Inflammatory macrophage treated with lipopolysaccharide for 4 hours (primary cell): ENCODE measurements around the gene IP6K3.

Experiments
- DNase-seq: peaks from one replicate; pipeline ENCODE4 v3.0.0-alpha.2; 2020

The IP6K3 gene

GRCh38 chr6:33738879-33739278 lies 7.8 kb downstream of the IP6K3 start:
- no peak for DNase-seq

GRCh38 chr6:33738153-33738552 lies 8.6 kb downstream of the IP6K3 start:
- DNase-seq = no peak

GRCh38 chr6:33737267-33738026 lies 9.3 kb downstream of the IP6K3 start:
- no peak for DNase-seq

GRCh38 chr6:33735216-33735615 lies 11.5 kb downstream of the IP6K3 start:
- no peak for DNase-seq

- DNase-seq = no peak
Measured at GRCh38 chr6:33733709-33734007, 13.0 kb downstream of the IP6K3 start.

GRCh38 chr6:33732817-33733708 lies 13.6 kb downstream of the IP6K3 start:
- no peak for DNase-seq

- no peak for DNase-seq
Measured at GRCh38 chr6:33732385-33732784, 14.3 kb downstream of the IP6K3 start.

- no peak for DNase-seq
Measured at GRCh38 chr6:33731751-33732282, 14.9 kb downstream of the IP6K3 start.

- DNase-seq = no peak
Measured at GRCh38 chr6:33731035-33731434, 15.7 kb downstream of the IP6K3 start.

- no peak for DNase-seq
Measured at GRCh38 chr6:33730611-33731010, 16.1 kb downstream of the IP6K3 start.

GRCh38 chr6:33729059-33729458 lies 17.6 kb downstream of the IP6K3 start:
- no peak for DNase-seq

- DNase-seq = no peak
Measured at GRCh38 chr6:33728438-33728837, 18.3 kb downstream of the IP6K3 start.

- no peak for DNase-seq
Measured at GRCh38 chr6:33727932-33728331, 18.8 kb downstream of the IP6K3 start.

- DNase-seq = no peak
Measured at GRCh38 chr6:33727126-33727525, 19.6 kb downstream of the IP6K3 start.

- no peak for DNase-seq
Measured at GRCh38 chr6:33726696-33727095, 20.0 kb downstream of the IP6K3 start.

- DNase-seq = no peak
Measured at GRCh38 chr6:33725891-33726673, 20.6 kb downstream of the IP6K3 start.

- DNase-seq = no peak
Measured at GRCh38 chr6:33725222-33725621, 21.5 kb downstream of the IP6K3 start.

- DNase-seq = no peak
Measured at GRCh38 chr6:33724102-33725023, 22.3 kb downstream of the IP6K3 start.

- DNase-seq = no peak
Measured at GRCh38 chr6:33723371-33724085, 23.2 kb downstream of the IP6K3 start.

GRCh38 chr6:33722103-33722623 lies 24.5 kb downstream of the IP6K3 start:
- no peak for DNase-seq

GRCh38 chr6:33721508-33721907 lies 25.2 kb downstream of the IP6K3 start:
- no peak for DNase-seq
